ENCODE measurements around the gene CREB5. TPM values are rescaled to one million over a fixed set of nuclear protein-coding genes. Genes with fewer than 3 reads are reported as not detected.

Gene CREB5
- total and polyA plus RNA-seq, 11 donors, result 7.6 to 38.7 (median 15.2) TPM

GRCh38 chr7:28533267-28533666 lies 120.9 kb downstream of the CREB5 start:
- no peak for TF ChIP-seq CTCF (IDR thresholded peaks at IDR 0.05)
- TF ChIP-seq POLR2A (IDR thresholded peaks at IDR 0.05), result no peak
- 90 to 96% (median 94%) methylated on average over 8 of the region's 8 CpGs for WGBS, 4 donors

GRCh38 chr7:28533731-28534531 lies 121.6 kb downstream of the CREB5 start:
- no peaks in the 10 kb centered on the region for H3K27me3 ChIP-seq
- 20 to 33% (median 30%) methylated on average over 6 of the region's 6 CpGs for WGBS, 4 donors
- intact Hi-C loops (cut with DNase I), result loop anchor here in 4 of 10 donors (10.0 kb wide), 2 partner anchors 91 to 119 kb away; partner anchors contain the start of gene CREB5 (in 3 of the 4)
- H3K4me3 ChIP-seq, result no peak overlapping the region
- no peaks in the 10 kb centered on the region for H3K36me3 ChIP-seq
- ATAC-seq (peak in 3 of 4 donors; percentile 39 to 59 (median 44)), DNase-seq (peak in 3 of 5 donors; percentile 33 to 53 (median 41))
- TF ChIP-seq POLR2A (IDR thresholded peaks at IDR 0.05) (no peak), CTCF (IDR thresholded peaks at IDR 0.05) (no peak)
- peaks cover 0 to 36% (median 21%) of the 10 kb centered on the region in 12 donors for H3K4me1 ChIP-seq
- H3K9me3 ChIP-seq, result peaks cover 0 to 7% (median 0%) of the 10 kb centered on the region in 12 donors
- peak overlapping the region in 6 of 12 donors; percentile 4 to 55 (median 16) for H3K27ac ChIP-seq

More at GRCh38 chr7:28533267-28533666, 120.9 kb downstream of the CREB5 start:
- H3K4me3 ChIP-seq, result no peak overlapping the region
- ATAC-seq, result no peak
- no peak for DNase-seq
- H3K27ac ChIP-seq, result peak overlapping the region in 3 of 12 donors; percentile 6 to 55 (median 21)
- no peaks in the 10 kb centered on the region for H3K36me3 ChIP-seq
- peaks cover 0 to 40% (median 21%) of the 10 kb centered on the region in 12 donors for H3K4me1 ChIP-seq
- no peaks in the 10 kb centered on the region for H3K27me3 ChIP-seq
- H3K9me3 ChIP-seq, result peaks cover 0 to 7% (median 0%) of the 10 kb centered on the region in 12 donors
- intact Hi-C loops (cut with DNase I), result loop anchor here in 4 of 10 donors (10.0 kb wide), 2 partner anchors 92 to 118 kb away; partner anchors contain the start of gene CREB5 (in 3 of the 4)

- TF ChIP-seq CTCF (IDR thresholded peaks at IDR 0.05), result peak in 4 of 12 donors; percentile 8 to 33 (median 20)
- TF ChIP-seq POLR2A (IDR thresholded peaks at IDR 0.05), result no peak
- peak in 2 of 4 donors; percentile 40 to 49 for ATAC-seq
- Histone ChIP-seq H3K36me3 (no peaks in the 10 kb centered on the region), H3K9me3 (peaks cover 0 to 7% (median 0%) of the 10 kb centered on the region in 12 donors), H3K4me1 (peaks cover 0 to 16% (median 9%) of the 10 kb centered on the region in 12 donors), H3K4me3 (no peak overlapping the region), H3K27me3 (no peaks in the 10 kb centered on the region), H3K27ac (no peak overlapping the region)
- DNase-seq, result no peak
- intact Hi-C loops (cut with DNase I), result loop anchor here in 4 of 10 donors (10.0 kb wide), 2 partner anchors 89 to 121 kb away; partner anchors contain the start of gene CREB5 (in 3 of the 4)
- 85 to 88% (median 87%) methylated on average over 7 of the region's 7 CpGs for WGBS, 4 donors
Measured at GRCh38 chr7:28536259-28536658, 123.9 kb downstream of the CREB5 start.
